Middle frontal gyrus (tissue), 1 donor: Measurements from ENCODE around the gene MAPT.
"Not testable (repeated sequence)": the region's sequence is repeated elsewhere in the genome, so short reads cannot be mapped to it uniquely, and the experiment has no call there.

Experiments used
- DNase-seq: peaks from one replicate; pipeline ENCODE4 v3.0.0-alpha.2; 2015; ENCODE audit warnings: low spot score; ENCODE audit errors: extremely low spot score

MAPT gene

GRCh38 chr17:45900136-45900535 is 5.8 kb downstream of the MAPT start:
- no peak for DNase-seq

GRCh38 chr17:45900723-45901415 is 6.5 kb downstream of the MAPT start:
- no peak for DNase-seq

- no peak for DNase-seq
Measured at GRCh38 chr17:45902892-45903346, 8.6 kb downstream of the MAPT start.

- no peak for DNase-seq
Measured at GRCh38 chr17:45904866-45905265, 10.5 kb downstream of the MAPT start.

GRCh38 chr17:45905814-45906213 is 11.5 kb downstream of the MAPT start:
- no peak for DNase-seq

- DNase-seq = no peak
Measured at GRCh38 chr17:45906237-45906636, 11.9 kb downstream of the MAPT start.

GRCh38 chr17:45906927-45907622 is 12.7 kb downstream of the MAPT start:
- DNase-seq = no peak

GRCh38 chr17:45907750-45908395 is 13.5 kb downstream of the MAPT start:
- DNase-seq = no peak

GRCh38 chr17:45908460-45908859 is 14.1 kb downstream of the MAPT start:
- DNase-seq = no peak

- DNase-seq = no peak
Measured at GRCh38 chr17:45908935-45909334, 14.6 kb downstream of the MAPT start.

GRCh38 chr17:45910667-45911066 is 16.3 kb downstream of the MAPT start:
- DNase-seq = no peak

- no peak for DNase-seq
Measured at GRCh38 chr17:45912319-45912718, 18.0 kb downstream of the MAPT start.

- not testable (repeated sequence) for DNase-seq
Measured at GRCh38 chr17:45913030-45913429, 18.7 kb downstream of the MAPT start.

GRCh38 chr17:45914047-45914717 is 19.8 kb downstream of the MAPT start:
- DNase-seq = no peak

- DNase-seq = no peak
Measured at GRCh38 chr17:45915263-45915662, 20.9 kb downstream of the MAPT start.

GRCh38 chr17:45917081-45917480 is 22.7 kb downstream of the MAPT start:
- no peak for DNase-seq

GRCh38 chr17:45918241-45918745 is 23.9 kb downstream of the MAPT start:
- DNase-seq = no peak

- DNase-seq = no peak
Measured at GRCh38 chr17:45919136-45919535, 24.8 kb downstream of the MAPT start.

- DNase-seq = no peak
Measured at GRCh38 chr17:45920083-45920482, 25.7 kb downstream of the MAPT start.

GRCh38 chr17:45923511-45924268 is 29.3 kb downstream of the MAPT start:
- no peak for DNase-seq

- DNase-seq = no peak
Measured at GRCh38 chr17:45924332-45924820, 30.0 kb downstream of the MAPT start.
